ENCODE measurements around the gene PRKX.
"Not testable (repeated sequence)": the region's sequence is repeated elsewhere in the genome, so short reads cannot be mapped to it uniquely, and the experiment has no call there.

The PRKX gene

DNA sequence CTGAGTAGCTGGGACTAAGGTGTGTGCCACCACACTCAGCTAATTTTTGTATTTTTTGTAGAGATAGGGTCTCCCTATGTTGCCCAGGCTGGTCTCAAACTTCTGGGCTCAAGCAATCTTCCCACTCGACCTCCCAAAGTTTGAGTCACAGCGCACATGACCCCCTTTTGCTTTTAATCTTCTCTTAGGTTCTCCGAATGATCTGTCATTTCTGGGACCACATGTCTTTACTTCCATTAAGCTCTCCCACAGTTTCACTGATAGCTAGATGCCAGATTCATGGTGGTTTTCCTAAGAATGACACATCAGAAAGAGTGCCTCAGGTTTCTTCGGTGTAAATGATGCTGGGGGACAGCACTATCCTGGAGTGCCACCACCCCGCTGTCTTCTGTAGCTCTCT lies 17.9 kb downstream of the PRKX start:
- Histone ChIP-seq H3K4me1 (ENCODE audit: control insufficient read depth, insufficient read depth, low read length) (no peaks in the 10 kb centered on the region), H3K9me3 (ENCODE audit: control insufficient read depth, insufficient read depth, low read depth, low read length) (no peaks in the 10 kb centered on the region), H3K27ac (ENCODE audit: extremely low read depth, low read depth, low read length) (no peak overlapping the region), H3K4me3 (ENCODE audit: low read depth, low read length) (no peak overlapping the region), H3K36me3 (ENCODE audit: control insufficient read depth in 2 of 2, insufficient read depth in 1 of 2, low read length in 2 of 2) (no peaks in the 10 kb centered on the region)
- ChIA-PET POLR2A (no interaction called here), CTCF (no interaction called here)
- TF ChIP-seq ZNF791 (tag by site-specific recombination; IDR thresholded peaks at IDR 0.05) (no peak), ZNF274 (IDR thresholded peaks at IDR 0.05; ENCODE audit: low read length) (no peak), ZNF274 (tag by site-specific recombination; IDR thresholded peaks at IDR 0.05; ENCODE audit: borderline replicate concordance) (no peak)
- TF ChIP-seq, protein P1, sequence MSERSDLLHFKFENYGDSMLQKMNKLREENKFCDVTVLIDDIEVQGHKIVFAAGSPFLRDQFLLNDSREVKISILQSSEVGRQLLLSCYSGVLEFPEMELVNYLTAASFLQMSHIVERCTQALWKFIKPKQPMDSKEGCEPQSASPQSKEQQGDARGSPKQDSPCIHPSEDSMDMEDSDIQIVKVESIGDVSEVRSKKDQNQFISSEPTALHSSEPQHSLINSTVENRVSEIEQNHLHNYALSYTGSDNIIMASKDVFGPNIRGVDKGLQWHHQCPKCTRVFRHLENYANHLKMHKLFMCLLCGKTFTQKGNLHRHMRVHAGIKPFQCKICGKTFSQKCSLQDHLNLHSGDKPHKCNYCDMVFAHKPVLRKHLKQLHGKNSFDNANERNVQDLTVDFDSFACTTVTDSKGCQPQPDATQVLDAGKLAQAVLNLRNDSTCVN (tag by site-specific recombination; optimal IDR thresholded peaks at IDR 0.05), result no peak

DNA sequence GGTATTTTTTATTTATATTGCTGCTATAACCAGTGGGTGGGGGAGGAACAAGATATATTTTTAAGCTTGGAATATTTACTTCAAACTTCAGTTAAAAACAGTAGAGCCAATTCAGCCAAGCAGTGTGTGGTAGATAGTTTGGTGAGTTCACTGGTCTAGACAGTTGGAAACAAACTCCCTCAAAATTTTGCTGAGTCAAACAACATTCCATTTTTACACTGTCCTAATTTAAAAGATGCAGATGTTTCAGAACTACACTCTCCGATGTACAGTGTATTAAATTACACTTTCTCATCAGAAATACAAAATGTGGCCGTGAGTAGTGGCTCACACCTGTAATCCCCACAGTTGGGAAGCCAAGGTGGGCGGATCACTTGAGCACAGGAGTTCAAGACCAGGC lies 23.3 kb downstream of the PRKX start:
- TF ChIP-seq, protein P2, sequence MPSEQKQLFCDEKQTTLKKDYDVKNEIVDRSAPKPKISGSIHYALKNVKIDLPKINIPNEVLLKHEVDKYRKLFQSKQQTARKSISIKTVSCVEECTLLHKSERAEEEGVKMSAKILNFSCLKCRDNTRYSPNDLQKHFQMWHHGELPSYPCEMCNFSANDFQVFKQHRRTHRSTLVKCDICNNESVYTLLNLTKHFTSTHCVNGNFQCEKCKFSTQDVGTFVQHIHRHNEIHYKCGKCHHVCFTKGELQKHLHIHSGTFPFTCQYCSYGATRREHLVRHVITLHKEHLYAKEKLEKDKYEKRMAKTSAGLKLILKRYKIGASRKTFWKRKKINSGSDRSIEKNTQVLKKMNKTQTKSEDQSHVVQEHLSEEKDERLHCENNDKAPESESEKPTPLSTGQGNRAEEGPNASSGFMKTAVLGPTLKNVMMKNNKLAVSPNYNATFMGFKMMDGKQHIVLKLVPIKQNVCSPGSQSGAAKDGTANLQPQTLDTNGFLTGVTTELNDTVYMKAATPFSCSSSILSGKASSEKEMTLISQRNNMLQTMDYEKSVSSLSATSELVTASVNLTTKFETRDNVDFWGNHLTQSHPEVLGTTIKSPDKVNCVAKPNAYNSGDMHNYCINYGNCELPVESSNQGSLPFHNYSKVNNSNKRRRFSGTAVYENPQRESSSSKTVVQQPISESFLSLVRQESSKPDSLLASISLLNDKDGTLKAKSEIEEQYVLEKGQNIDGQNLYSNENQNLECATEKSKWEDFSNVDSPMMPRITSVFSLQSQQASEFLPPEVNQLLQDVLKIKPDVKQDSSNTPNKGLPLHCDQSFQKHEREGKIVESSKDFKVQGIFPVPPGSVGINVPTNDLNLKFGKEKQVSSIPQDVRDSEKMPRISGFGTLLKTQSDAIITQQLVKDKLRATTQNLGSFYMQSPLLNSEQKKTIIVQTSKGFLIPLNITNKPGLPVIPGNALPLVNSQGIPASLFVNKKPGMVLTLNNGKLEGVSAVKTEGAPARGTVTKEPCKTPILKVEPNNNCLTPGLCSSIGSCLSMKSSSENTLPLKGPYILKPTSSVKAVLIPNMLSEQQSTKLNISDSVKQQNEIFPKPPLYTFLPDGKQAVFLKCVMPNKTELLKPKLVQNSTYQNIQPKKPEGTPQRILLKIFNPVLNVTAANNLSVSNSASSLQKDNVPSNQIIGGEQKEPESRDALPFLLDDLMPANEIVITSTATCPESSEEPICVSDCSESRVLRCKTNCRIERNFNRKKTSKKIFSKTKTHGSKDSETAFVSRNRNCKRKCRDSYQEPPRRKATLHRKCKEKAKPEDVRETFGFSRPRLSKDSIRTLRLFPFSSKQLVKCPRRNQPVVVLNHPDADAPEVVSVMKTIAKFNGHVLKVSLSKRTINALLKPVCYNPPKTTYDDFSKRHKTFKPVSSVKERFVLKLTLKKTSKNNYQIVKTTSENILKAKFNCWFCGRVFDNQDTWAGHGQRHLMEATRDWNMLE (tag by site-specific recombination; conservative IDR thresholded peaks at IDR 0.05; ENCODE audit: low read depth), result no peak
- TF ChIP-seq ZNF324 (tag by site-specific recombination; IDR thresholded peaks at IDR 0.05), result no peak
- TF ChIP-seq ZNF341 (tag by site-specific recombination; IDR thresholded peaks at IDR 0.05; ENCODE audit: low read depth), result no peak
- TF ChIP-seq, protein P3, sequence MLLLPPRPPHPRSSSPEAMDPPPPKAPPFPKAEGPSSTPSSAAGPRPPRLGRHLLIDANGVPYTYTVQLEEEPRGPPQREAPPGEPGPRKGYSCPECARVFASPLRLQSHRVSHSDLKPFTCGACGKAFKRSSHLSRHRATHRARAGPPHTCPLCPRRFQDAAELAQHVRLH (tag by site-specific recombination; IDR thresholded peaks at IDR 0.05), result no peak
- TF ChIP-seq ZNF707 (tag by site-specific recombination; IDR thresholded peaks at IDR 0.05), result no peak
- TF ChIP-seq ZNF629 (tag by site-specific recombination; IDR thresholded peaks at IDR 0.05), result no peak
- no peak for TF ChIP-seq GLI4 (tag by site-specific recombination; IDR thresholded peaks at IDR 0.05)
- no peak for TF ChIP-seq KLF9 (tag by site-specific recombination; IDR thresholded peaks at IDR 0.05; ENCODE audit: low read depth)
- TF ChIP-seq, protein P4, sequence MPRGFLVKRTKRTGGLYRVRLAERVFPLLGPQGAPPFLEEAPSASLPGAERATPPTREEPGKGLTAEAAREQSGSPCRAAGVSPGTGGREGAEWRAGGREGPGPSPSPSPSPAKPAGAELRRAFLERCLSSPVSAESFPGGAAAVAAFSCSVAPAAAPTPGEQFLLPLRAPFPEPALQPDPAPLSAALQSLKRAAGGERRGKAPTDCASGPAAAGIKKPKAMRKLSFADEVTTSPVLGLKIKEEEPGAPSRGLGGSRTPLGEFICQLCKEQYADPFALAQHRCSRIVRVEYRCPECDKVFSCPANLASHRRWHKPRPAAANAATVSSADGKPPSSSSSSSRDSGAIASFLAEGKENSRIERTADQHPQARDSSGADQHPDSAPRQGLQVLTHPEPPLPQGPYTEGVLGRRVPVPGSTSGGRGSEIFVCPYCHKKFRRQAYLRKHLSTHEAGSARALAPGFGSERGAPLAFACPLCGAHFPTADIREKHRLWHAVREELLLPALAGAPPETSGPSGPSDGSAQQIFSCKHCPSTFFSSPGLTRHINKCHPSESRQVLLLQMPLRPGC (tag by site-specific recombination; IDR thresholded peaks at IDR 0.05), result no peak
- TF ChIP-seq, protein P5, sequence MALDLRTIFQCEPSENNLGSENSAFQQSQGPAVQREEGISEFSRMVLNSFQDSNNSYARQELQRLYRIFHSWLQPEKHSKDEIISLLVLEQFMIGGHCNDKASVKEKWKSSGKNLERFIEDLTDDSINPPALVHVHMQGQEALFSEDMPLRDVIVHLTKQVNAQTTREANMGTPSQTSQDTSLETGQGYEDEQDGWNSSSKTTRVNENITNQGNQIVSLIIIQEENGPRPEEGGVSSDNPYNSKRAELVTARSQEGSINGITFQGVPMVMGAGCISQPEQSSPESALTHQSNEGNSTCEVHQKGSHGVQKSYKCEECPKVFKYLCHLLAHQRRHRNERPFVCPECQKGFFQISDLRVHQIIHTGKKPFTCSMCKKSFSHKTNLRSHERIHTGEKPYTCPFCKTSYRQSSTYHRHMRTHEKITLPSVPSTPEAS (tag by site-specific recombination; IDR thresholded peaks at IDR 0.05), result no peak
- no peak for TF ChIP-seq ZNF404 (tag by site-specific recombination; IDR thresholded peaks at IDR 0.05)
- no peak for TF ChIP-seq SCRT2 (tag by site-specific recombination; IDR thresholded peaks at IDR 0.05)
- TF ChIP-seq ZNF10 (tag by site-specific recombination; IDR thresholded peaks at IDR 0.05), result no peak
- no peak for TF ChIP-seq ZNF76 (tag by site-specific recombination; IDR thresholded peaks at IDR 0.05; ENCODE audit: borderline replicate concordance, low read depth)
- no peak for TF ChIP-seq ZNF423 (tag by site-specific recombination; IDR thresholded peaks at IDR 0.05)
- H3K9me3 ChIP-seq (ENCODE audit: control insufficient read depth, insufficient read depth, low read depth, low read length), result no peaks in the 10 kb centered on the region
- no peaks in the 10 kb centered on the region for H3K36me3 ChIP-seq (ENCODE audit: control insufficient read depth in 2 of 2, insufficient read depth in 1 of 2, low read length in 2 of 2)
- ChIA-PET POLR2A (interaction anchor here (0.6 kb wide), 1 partner anchor 343 kb away, joined by 4 read pairs; no protein-coding TSS in a partner anchor), CTCF (no interaction called here)
- no peaks in the 10 kb centered on the region for H3K4me1 ChIP-seq (ENCODE audit: control insufficient read depth, insufficient read depth, low read length)
- H3K4me3 ChIP-seq (ENCODE audit: low read depth, low read length), result no peak overlapping the region
- no peak overlapping the region for H3K27ac ChIP-seq (ENCODE audit: extremely low read depth, low read depth, low read length)

DNA sequence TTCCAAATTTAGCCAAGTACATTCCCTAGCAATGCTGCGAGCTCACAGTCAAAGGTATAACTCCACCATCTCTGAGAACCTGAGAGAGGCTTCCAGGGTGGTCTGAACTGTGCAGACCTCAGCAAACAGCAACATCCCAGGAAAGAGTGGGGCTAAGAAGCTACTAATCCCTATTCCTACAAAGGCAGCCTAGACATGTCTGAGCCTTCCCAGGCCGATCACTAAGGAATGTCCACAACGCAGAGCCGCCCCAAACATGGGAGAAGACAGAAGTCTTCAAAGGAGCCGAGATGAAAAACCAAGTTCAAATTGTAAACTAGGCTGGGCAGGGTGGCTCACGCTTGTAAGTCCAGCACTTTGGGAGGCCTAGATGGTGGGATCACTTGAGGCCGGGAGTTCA lies 30.2 kb downstream of the PRKX start:
- POLR2A ChIA-PET; H3K9me3 ChIP-seq (ENCODE audit: control insufficient read depth, insufficient read depth, low read depth, low read length); CTCF ChIA-PET; H3K4me1 ChIP-seq (ENCODE audit: control insufficient read depth, insufficient read depth, low read length); H3K27ac ChIP-seq (ENCODE audit: extremely low read depth, low read depth, low read length); H3K4me3 ChIP-seq (ENCODE audit: low read depth, low read length); H3K36me3 ChIP-seq (ENCODE audit: control insufficient read depth in 2 of 2, insufficient read depth in 1 of 2, low read length in 2 of 2): not testable (repeated sequence)
